K562 (cell line): Measurements from ENCODE around the gene CREB3L2. TPM values are rescaled to one million over a fixed set of nuclear protein-coding genes. Genes with fewer than 3 reads are reported as not detected.

Experiments used
- CHD2 ChIP-seq: IDR thresholded peaks from 2 replicates; pipeline ENCODE4 v1.6.1; 2011; ENCODE audit warnings: low read depth, low read length
- EP400 ChIP-seq: fragments of 450-650 bp; IDR thresholded peaks from 2 replicates; pipeline ENCODE4 v1.6.1; 2017; ENCODE audit warnings: antibody characterized with exemption, mild to moderate bottlenecking, moderate library complexity
- ETV1 ChIP-seq: fragments of 450-650 bp; conservative IDR thresholded peaks from 2 replicates; pipeline ENCODE4 v1.6.1; 2016; ENCODE audit warnings: missing genetic modification characterization, control low read depth, low read depth, missing compliant biosample characterization
- GABPB1 ChIP-seq: sonication (generic); formaldehyde crosslinking; IDR thresholded peaks from 2 replicates; pipeline ENCODE4 v1.8.0; 2022; ENCODE audit warnings: mild to moderate bottlenecking, missing genetic modification reagents
- GATAD2B ChIP-seq: fragments of 450-650 bp; IDR thresholded peaks from 2 replicates; pipeline ENCODE4 v1.6.1; 2017; ENCODE audit warnings: mild to moderate bottlenecking, borderline replicate concordance
- HEY1 ChIP-seq: fragments of 250-450 bp; sonication (Bioruptor Pico); IDR thresholded peaks from 2 replicates; pipeline ENCODE4 v1.5.0; 2020; ENCODE audit warnings: mild to moderate bottlenecking, moderate library complexity, borderline replicate concordance
- KDM4B ChIP-seq, 2 experiments: fragments of 450-650 bp in 1 of 2; sonication (generic) in 1 of 2; IDR thresholded peaks; 2 replicates each; pipeline ENCODE4 v1.6.1; 2016 to 2017; ENCODE audit warnings: borderline replicate concordance in 2 of 2, antibody characterized with exemption in 1 of 2, low read depth in 1 of 2, mild to moderate bottlenecking in 1 of 2
- MAFG ChIP-seq: fragments of 450-650 bp; conservative IDR thresholded peaks from 2 replicates; pipeline ENCODE4 v1.6.1; 2016; ENCODE audit warnings: missing genetic modification characterization, missing compliant biosample characterization
- MEF2A ChIP-seq: IDR thresholded peaks from 2 replicates; pipeline ENCODE4 v1.6.1; 2011; ENCODE audit warnings: low read depth, mild to moderate bottlenecking, low read length, moderate library complexity; ENCODE audit not compliant: control insufficient read depth
- MIER1 ChIP-seq: fragments of 450-650 bp; IDR thresholded peaks from 2 replicates; pipeline ENCODE4 v1.6.1; 2016; ENCODE audit warnings: antibody characterized with exemption, mild to moderate bottlenecking, low read depth
- MYNN ChIP-seq, 2 experiments: sonication (generic); formaldehyde crosslinking in 1 of 2; IDR thresholded peaks; 2 replicates each; pipeline versions ENCODE4 v1.5.0 to v1.6.1; 2016 to 2020; ENCODE audit warnings: antibody characterized with exemption in 1 of 2, missing genetic modification reagents in 1 of 2
- NCOA2 ChIP-seq, 2 experiments: fragments of 450-650 bp; IDR thresholded peaks; 2 replicates each; pipeline ENCODE4 v1.6.1; 2018; ENCODE audit warnings: mild to moderate bottlenecking in 2 of 2, moderate library complexity in 1 of 2; ENCODE audit not compliant: partially characterized antibody in 2 of 2
- NFE2L1 ChIP-seq: fragments of 450-650 bp; IDR thresholded peaks from 2 replicates; pipeline ENCODE4 v1.6.1; 2016; ENCODE audit warnings: missing genetic modification characterization, low read depth, mild to moderate bottlenecking, missing compliant biosample characterization, moderate library complexity, borderline replicate concordance
- RBM39 ChIP-seq: fragments of 200-400 bp; formaldehyde crosslinking; optimal IDR thresholded peaks from 2 replicates; pipeline ENCODE3; 2018; ENCODE audit warnings: low read depth, low read length
- SMAD1 ChIP-seq: fragments of 150-350 bp; IDR thresholded peaks from 2 replicates; pipeline ENCODE4 v1.6.1; 2014; ENCODE audit warnings: low read length, low read depth; ENCODE audit not compliant: partially characterized antibody
- ZBTB26 ChIP-seq: fragments of 450-650 bp; formaldehyde crosslinking; IDR thresholded peaks from 2 replicates; pipeline ENCODE4 v1.4.0; 2022; ENCODE audit warnings: missing genetic modification characterization
- polyA plus RNA-seq, 8 experiments: library from polyadenylated mRNA; depleted of rRNA in 4 of 8; stranded (reverse) in 5 of 8; unstranded in 3 of 8; fragments of >200 nt; fragmentation: Nextera tagmentation in 2 of 8; fragmentation: Illumina TruSeq in 1 of 8; extraction: Ambion mirVana in 2 of 8; extraction: Trizol in 1 of 8; gene quantifications; 2 replicates each; pipeline versions ENCODE4 v1.2.1 to v1.2.3, GENCODE V29; 2011 to 2014; ENCODE audit warnings: inconsistent platforms in 1 of 8, missing spikeins in 1 of 8
- total RNA-seq, 7 experiments: library from RNA; depleted of rRNA in 6 of 7; stranded (reverse); fragments of >200 nt in 6 of 7; fragmentation: Illumina TruSeq in 2 of 7; extraction: Trizol in 2 of 7; gene quantifications; 2 replicates each; pipeline versions ENCODE4 v1.2.1 to v1.2.3, GENCODE V29; 2011 to 2021; ENCODE audit warnings: low replicate concordance in 1 of 7

CREB3L2 gene
- total and polyA plus RNA-seq, 9 of the 15 experiments (the other 6 are each of a cell fraction or from before 2014, with no cell fraction given) = 7.1 to 45.6 (median 15.8) TPM

GRCh38 chr7:137898839-137899721 lies 102.8 kb downstream of the CREB3L2 start (continued):
- TF ChIP-seq KDM4B (IDR thresholded peaks at IDR 0.05; ENCODE audit: borderline replicate concordance in 2 of 2, low read depth in 1 of 2) = peak in 1 of 2 experiments; percentile 60; a peak in 1 of 4 replicates
- peak; percentile 59; the same call in 1 of the 2 replicates for TF ChIP-seq ZBTB26 (CRISPR knock-in tag)
- TF ChIP-seq MEF2A = no peak
- no peak for TF ChIP-seq HEY1 (CRISPR knock-in tag)
- TF ChIP-seq NCOA2 (IDR thresholded peaks at IDR 0.05; ENCODE audit: partially characterized antibody in 2 of 2) = peak in 1 of 2 experiments; percentile 23
- peak; percentile 71; the same call in 1 of the 2 replicates for TF ChIP-seq MYNN (IDR thresholded peaks at IDR 0.05)
- no peak for TF ChIP-seq MYNN (CRISPR knock-in tag; IDR thresholded peaks at IDR 0.05)
- TF ChIP-seq MAFG = no peak
- no peak for TF ChIP-seq GATAD2B
- TF ChIP-seq EP400 = peak; percentile 15; the same call in 1 of the 2 replicates
- TF ChIP-seq RBM39 = peak; percentile 98
- TF ChIP-seq GABPB1 = peak; percentile 29; the same call in 1 of the 2 replicates
- no peak; the same call in 1 of the 2 replicates for TF ChIP-seq MIER1
- TF ChIP-seq CHD2 = no peak
- TF ChIP-seq SMAD1 = no peak
- TF ChIP-seq NFE2L1 (tag) = no peak
- no peak; the same call in 1 of the 2 replicates for TF ChIP-seq ETV1 (tag)
